Naive B cell (primary cell): ENCODE data around the gene FBXO2. TPM values are rescaled to one million over a fixed set of nuclear protein-coding genes. Genes with fewer than 3 reads are reported as not detected.

Source experiments
- ATAC-seq, 2 donors: fragments of 150-1000 bp; cut with Tn5 transposase; 2 replicates each; pipeline ENCODE4 v1.10.0; 2021; ENCODE audit warnings: low read depth in 2 of 2, mild to moderate bottlenecking in 2 of 2, moderate library complexity in 2 of 2
- DNase-seq: peaks from one replicate; pipeline ENCODE4 v3.0.0; 2022
- H3K27ac Mint-ChIP-seq, 6 donors: one replicate each; pipeline ENCODE4 v1.8.0; 2020 to 2022; ENCODE audit warnings: mild to moderate bottlenecking in 6 of 6, mixed read lengths in 6 of 6, moderate library complexity in 5 of 6, inconsistent platforms in 2 of 6
- H3K27me3 Mint-ChIP-seq, 3 donors: one replicate each; pipeline ENCODE4 v1.8.0; 2021 to 2022; ENCODE audit warnings: mixed read lengths in 3 of 3, mild to moderate bottlenecking in 1 of 3
- H3K36me3 Mint-ChIP-seq, 2 donors: one replicate each; pipeline ENCODE4 v1.8.0; 2020 to 2022; ENCODE audit warnings: mixed read lengths in 2 of 2, inconsistent platforms in 1 of 2, mild to moderate bottlenecking in 1 of 2
- H3K4me1 Mint-ChIP-seq, 3 donors: one replicate each; pipeline ENCODE4 v1.8.0; 2020 to 2022; ENCODE audit warnings: mixed read lengths in 3 of 3, inconsistent platforms in 1 of 3, mild to moderate bottlenecking in 1 of 3, moderate library complexity in 1 of 3
- H3K4me3 Mint-ChIP-seq, 8 donors: one replicate each; pipeline ENCODE4 v1.8.0; 2020 to 2022; ENCODE audit warnings: mild to moderate bottlenecking in 8 of 8, mixed read lengths in 8 of 8, moderate library complexity in 8 of 8, inconsistent platforms in 2 of 8
- H3K9me3 Mint-ChIP-seq, 7 donors: one replicate each; pipeline ENCODE4 v1.8.0; 2020 to 2022; ENCODE audit warnings: mixed read lengths in 7 of 7, mild to moderate bottlenecking in 5 of 7, inconsistent platforms in 2 of 7, moderate library complexity in 1 of 7
- polyA plus RNA-seq, 6 donors: library from polyadenylated mRNA; unstranded; fragments of 300-500 nt; fragmentation: Illumina TruSeq; gene quantifications; one replicate each; pipeline ENCODE4 v1.2.3, GENCODE V29; 2021; ENCODE audit warnings: low read depth in 6 of 6

FBXO2 gene
- polyA plus RNA-seq, 6 donors from 2014 or later: 5.8 to 10.0 (median 6.6) TPM

DNA sequence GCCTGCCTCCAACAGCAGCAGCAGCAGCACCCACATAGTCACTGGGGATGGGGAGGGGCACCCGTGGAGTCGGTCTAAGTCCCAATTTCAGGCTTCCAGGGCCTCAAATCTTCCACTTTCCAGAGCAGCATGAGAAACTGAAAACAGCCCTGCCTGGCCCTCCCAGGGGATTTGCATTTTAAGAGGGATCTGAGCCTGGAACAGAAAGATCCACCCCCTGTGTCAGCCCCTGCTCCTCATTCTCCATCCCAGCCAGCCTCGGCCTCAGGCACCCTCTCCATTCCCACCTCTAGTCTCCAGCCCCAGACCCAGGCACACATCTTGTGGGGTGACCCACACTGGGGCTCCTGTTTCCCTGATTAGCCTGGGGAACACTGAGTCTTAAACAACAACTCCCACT lies 51.8 kb downstream of the FBXO2 start:
- no peaks in the 10 kb centered on the region for H3K4me1 Mint-ChIP-seq
- peaks cover 7 to 47% (median 36%) of the 10 kb centered on the region in 3 donors for H3K27me3 Mint-ChIP-seq
- H3K27ac Mint-ChIP-seq: no peak overlapping the region
- H3K36me3 Mint-ChIP-seq: no peaks in the 10 kb centered on the region
- no peak overlapping the region for H3K4me3 Mint-ChIP-seq
- H3K9me3 Mint-ChIP-seq: peaks cover 0 to 11% (median 5%) of the 10 kb centered on the region in 7 donors
- DNase-seq: no peak
- no peak for ATAC-seq

DNA sequence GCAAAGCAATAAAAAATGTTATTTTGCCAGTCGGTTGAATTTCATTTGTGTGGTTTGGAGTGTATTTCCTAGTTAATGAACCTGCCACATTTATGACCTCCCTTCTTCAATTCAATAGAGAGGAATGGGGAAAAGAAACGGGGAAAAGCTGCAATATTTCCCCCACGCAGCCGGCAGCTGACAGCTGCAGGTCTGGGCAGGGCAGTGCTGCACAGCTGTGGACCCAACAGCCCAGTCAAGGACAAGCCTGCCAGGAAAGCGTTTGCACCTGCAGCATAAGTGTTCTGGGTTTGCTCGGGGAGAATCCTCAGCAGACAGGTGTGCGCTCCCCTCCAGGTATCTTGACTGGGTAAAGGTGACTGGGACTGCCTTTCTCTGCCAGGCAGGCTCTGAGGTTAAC lies 53.4 kb downstream of the FBXO2 start:
- H3K9me3 Mint-ChIP-seq: peaks cover 0 to 5% (median 0%) of the 10 kb centered on the region in 7 donors
- peaks cover 11 to 51% (median 44%) of the 10 kb centered on the region in 3 donors for H3K27me3 Mint-ChIP-seq
- no peaks in the 10 kb centered on the region for H3K4me1 Mint-ChIP-seq
- no peak overlapping the region for H3K4me3 Mint-ChIP-seq
- H3K36me3 Mint-ChIP-seq: no peaks in the 10 kb centered on the region
- no peak for DNase-seq
- H3K27ac Mint-ChIP-seq: no peak overlapping the region
- ATAC-seq: no peak

DNA sequence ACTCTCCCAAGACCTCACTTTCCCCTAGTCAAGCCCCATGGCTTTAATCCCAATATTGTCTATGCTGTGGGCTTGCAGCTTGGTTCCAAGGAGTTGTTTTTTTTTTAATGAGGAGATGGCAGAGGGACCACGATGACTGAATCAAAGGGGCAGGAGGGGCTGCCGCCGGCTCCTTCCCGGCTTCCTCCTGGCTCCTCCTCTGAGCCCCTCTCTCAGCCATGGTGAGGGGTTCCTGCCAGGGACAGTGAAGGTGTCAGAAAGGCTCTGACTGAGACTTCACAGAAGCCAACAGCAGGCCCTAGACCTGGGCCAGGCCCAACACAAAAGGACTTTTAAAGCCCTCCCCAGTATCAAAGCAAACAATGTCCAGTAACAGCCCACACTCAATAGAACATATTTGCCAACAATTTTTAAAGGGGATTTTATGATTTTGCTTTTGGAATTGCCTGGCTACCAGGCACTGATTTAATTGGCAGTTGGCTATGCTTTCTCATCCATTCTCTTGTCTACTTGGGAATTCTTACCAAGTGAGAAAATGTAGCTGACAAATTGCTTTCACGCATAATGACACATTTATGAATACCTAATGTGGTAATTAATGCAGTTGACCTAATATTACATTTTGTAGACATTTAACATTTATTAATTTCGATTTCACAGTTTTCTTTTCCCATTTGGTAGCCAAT lies 54.2 kb downstream of the FBXO2 start:
- Mint-ChIP-seq H3K36me3 (no peaks in the 10 kb centered on the region), H3K4me1 (no peaks in the 10 kb centered on the region), H3K4me3 (no peak overlapping the region), H3K27ac (no peak overlapping the region), H3K9me3 (peaks cover 0 to 5% (median 0%) of the 10 kb centered on the region in 7 donors), H3K27me3 (peaks cover 11 to 58% (median 39%) of the 10 kb centered on the region in 3 donors)
- DNase-seq (no peak), ATAC-seq (no peak)

DNA sequence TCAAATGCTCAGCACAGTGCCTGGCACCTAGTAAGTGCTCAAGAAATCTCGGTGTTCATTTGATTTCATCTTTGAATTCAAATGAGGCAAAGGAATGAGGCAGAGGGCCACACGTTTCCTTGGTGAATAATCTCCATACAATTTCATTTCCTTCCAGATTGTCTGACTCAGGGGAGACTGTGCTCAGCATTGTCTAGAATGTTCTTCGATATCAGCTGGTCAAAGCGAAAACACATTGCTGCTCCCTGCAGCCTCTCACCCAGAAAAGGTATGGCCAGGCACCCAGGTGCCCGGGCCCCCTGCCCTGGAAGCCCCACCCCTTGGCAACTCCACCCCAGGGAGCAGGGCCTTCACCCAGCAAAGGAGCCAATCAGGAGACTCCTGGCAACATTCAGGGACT lies 55.8 kb downstream of the FBXO2 start:
- H3K4me3 Mint-ChIP-seq: no peak overlapping the region

More for the DNA sequence above, 55.8 kb downstream of the FBXO2 start:
- ATAC-seq (no peak), DNase-seq (no peak)
- peaks cover 0 to 5% (median 0%) of the 10 kb centered on the region in 7 donors for H3K9me3 Mint-ChIP-seq
- peaks cover 11 to 60% (median 33%) of the 10 kb centered on the region in 3 donors for H3K27me3 Mint-ChIP-seq
- H3K27ac Mint-ChIP-seq: no peak overlapping the region
- no peaks in the 10 kb centered on the region for H3K4me1 Mint-ChIP-seq
- no peaks in the 10 kb centered on the region for H3K36me3 Mint-ChIP-seq

Other genes with a start within 250 kb of the FBXO2 start
- gene DISP3, start 175.3 kb downstream of the FBXO2 start, polyA plus RNA-seq: under 1 TPM in 4 of 6 donors, not detected in 2; 0.05 to 0.09 (median 0.05) TPM
- gene FBXO44, start 448 bp upstream of the FBXO2 start, polyA plus RNA-seq: 10 to 100 TPM in 4 of 6 donors, 1 to 10 TPM in 2; 7.0 to 15.2 (median 11.2) TPM
- 10 to 100 TPM; 14.1 to 28.6 (median 17.8) TPM for gene FBXO6, start 9.8 kb upstream of the FBXO2 start, polyA plus RNA-seq
- gene MAD2L2, start 26.7 kb upstream of the FBXO2 start, polyA plus RNA-seq: 10 to 100 TPM; 43.6 to 75.4 (median 56.2) TPM
- gene DRAXIN, start 37.3 kb upstream of the FBXO2 start, polyA plus RNA-seq: under 1 TPM in 5 of 6 donors, not detected in 1; 0.04 to 0.09 (median 0.09) TPM
- 10 to 100 TPM; 37.7 to 51.6 (median 46.5) TPM for gene AGTRAP, start 81.7 kb upstream of the FBXO2 start, polyA plus RNA-seq
- gene C1orf167, start 107.8 kb upstream of the FBXO2 start, polyA plus RNA-seq: 1 to 10 TPM in 1 of 6 donors, not detected in 5; 2.9 TPM
- 10 to 100 TPM in 5 of 6 donors, 1 to 10 TPM in 1; 8.8 to 26.8 (median 18.9) TPM for gene MTHFR, start 151.5 kb upstream of the FBXO2 start, polyA plus RNA-seq
- gene CLCN6, start 151.8 kb upstream of the FBXO2 start, polyA plus RNA-seq: 10 to 100 TPM in 2 of 6 donors, 1 to 10 TPM in 4; 1.9 to 19.0 (median 9.1) TPM
- gene NPPA, start 193.4 kb upstream of the FBXO2 start, polyA plus RNA-seq: not detected
- not detected for gene NPPB, start 204.5 kb upstream of the FBXO2 start, polyA plus RNA-seq